ENCODE measurements around the gene WDFY1.
"Not testable (repeated sequence)": the region's sequence is repeated elsewhere in the genome, so short reads cannot be mapped to it uniquely, and the experiment has no call there.

The WDFY1 gene

GRCh38 chr2:223896833-223897311 is 48.3 kb downstream of the WDFY1 start:
- ATAC-seq (peak; percentile 29), DNase-seq (no peak)

GRCh38 chr2:223894968-223895367 is 50.2 kb downstream of the WDFY1 start:
- ATAC-seq, result no peak
- no peak for DNase-seq

- ATAC-seq (no peak), DNase-seq (no peak)
These were observed 51.1 kb downstream of the WDFY1 start for GRCh38 chr2:223894009-223894408.

- no peak for ATAC-seq
- no peak for DNase-seq
These were observed 54.4 kb downstream of the WDFY1 start for GRCh38 chr2:223890721-223891120.

GRCh38 chr2:223889229-223889628 is 55.9 kb downstream of the WDFY1 start:
- no peak for DNase-seq
- peak; percentile 47 for ATAC-seq

- DNase-seq, result no peak
- no peak for ATAC-seq
These were observed 56.9 kb downstream of the WDFY1 start for GRCh38 chr2:223888251-223888650.

GRCh38 chr2:223887127-223887526 is 58.0 kb downstream of the WDFY1 start:
- no peak for DNase-seq
- ATAC-seq, result no peak

GRCh38 chr2:223886726-223887125 is 58.4 kb downstream of the WDFY1 start:
- DNase-seq (no peak), ATAC-seq (no peak)

GRCh38 chr2:223884399-223884798 is 60.7 kb downstream of the WDFY1 start:
- peak; percentile 79 for ATAC-seq
- DNase-seq, result no peak

- ATAC-seq (no peak), DNase-seq (no peak)
These were observed 62.4 kb downstream of the WDFY1 start for GRCh38 chr2:223882715-223883114.

GRCh38 chr2:223880796-223881195 is 64.3 kb downstream of the WDFY1 start:
- no peak for DNase-seq
- ATAC-seq, result no peak

- DNase-seq, result no peak
- no peak for ATAC-seq
These were observed 67.3 kb downstream of the WDFY1 start for GRCh38 chr2:223877721-223878410.

GRCh38 chr2:223873672-223874071 is 71.5 kb downstream of the WDFY1 start:
- ATAC-seq, result no peak

GRCh38 chr2:223872772-223873171 is 72.4 kb downstream of the WDFY1 start:
- not testable (repeated sequence) for DNase-seq, ATAC-seq

More at GRCh38 chr2:223873672-223874071, 71.5 kb downstream of the WDFY1 start:
- no peak for DNase-seq

- not testable (repeated sequence) for ATAC-seq, DNase-seq
These were observed 73.5 kb downstream of the WDFY1 start for GRCh38 chr2:223871661-223872060.

GRCh38 chr2:223870840-223871611 is 74.1 kb downstream of the WDFY1 start:
- ATAC-seq (no peak), DNase-seq (no peak)

GRCh38 chr2:223868005-223868404 is 77.1 kb downstream of the WDFY1 start:
- ATAC-seq (no peak), DNase-seq (no peak)

- DNase-seq, result no peak
- no peak for ATAC-seq
These were observed 79.1 kb downstream of the WDFY1 start for GRCh38 chr2:223865907-223866508.

- ATAC-seq (no peak), DNase-seq (no peak)
These were observed 80.0 kb downstream of the WDFY1 start for GRCh38 chr2:223865124-223865523.

GRCh38 chr2:223863491-223863890 is 81.6 kb downstream of the WDFY1 start:
- no peak for DNase-seq
- ATAC-seq, result no peak

- DNase-seq (no peak), ATAC-seq (no peak)
These were observed 84.1 kb downstream of the WDFY1 start for GRCh38 chr2:223860809-223861738.

GRCh38 chr2:223859070-223859469 is 86.1 kb downstream of the WDFY1 start:
- ATAC-seq, result no peak
- no peak for DNase-seq
